ENCODE measurements around the gene KIF19. TPM values are rescaled to one million over a fixed set of nuclear protein-coding genes. Genes with fewer than 3 reads are reported as not detected.

The KIF19 gene
- total RNA-seq, 2 donors from 2014 or later, result 0.36 to 0.62 TPM

GRCh38 chr17:74297941-74298340, 28.1 kb upstream of the KIF19 start:
- Histone ChIP-seq H3K9me3 (no peaks in the 10 kb centered on the region), H3K4me3 (no peak overlapping the region), H3K36me3 (no peaks in the 10 kb centered on the region), H3K27me3 (replicated peaks; ENCODE audit: insufficient read depth) (no peaks in the 10 kb centered on the region), H3K4me1 (replicated peaks) (no peaks in the 10 kb centered on the region), H3K27ac (no peak overlapping the region)
- intact Hi-C loops (cut with DNase I), result loop anchor here (5.0 kb wide), 1 partner anchor 86 kb away; the partner anchor contains the start of gene TTYH2
- TF ChIP-seq POLR2A (IDR thresholded peaks at IDR 0.05), result no peak
- no peak for TF ChIP-seq CTCF (IDR thresholded peaks at IDR 0.05)
- no peak for TF ChIP-seq POLR2AphosphoS5 (IDR thresholded peaks at IDR 0.05)
- WGBS, result 66% methylated on average over 4 of the region's 4 CpGs
- no peak for DNase-seq (ENCODE audit: low spot score)

- Histone ChIP-seq H3K4me1 (replicated peaks) (no peaks in the 10 kb centered on the region), H3K36me3 (no peaks in the 10 kb centered on the region), H3K27me3 (replicated peaks; ENCODE audit: insufficient read depth) (no peaks in the 10 kb centered on the region), H3K9me3 (no peaks in the 10 kb centered on the region), H3K27ac (no peak overlapping the region), H3K4me3 (no peak overlapping the region)
- WGBS, result 79% methylated on average over 7 of the region's 7 CpGs
- TF ChIP-seq POLR2A (IDR thresholded peaks at IDR 0.05) (no peak), CTCF (IDR thresholded peaks at IDR 0.05) (no peak), POLR2AphosphoS5 (IDR thresholded peaks at IDR 0.05) (no peak)
- DNase-seq (ENCODE audit: low spot score), result no peak
- intact Hi-C loops (cut with DNase I), result loop anchor here (5.0 kb wide), 1 partner anchor 86 kb away; the partner anchor contains the start of gene TTYH2
Measured at GRCh38 chr17:74298778-74299177, 27.2 kb upstream of the KIF19 start.

GRCh38 chr17:74299226-74300009, 26.6 kb upstream of the KIF19 start:
- no peak for TF ChIP-seq POLR2AphosphoS5 (IDR thresholded peaks at IDR 0.05)
- TF ChIP-seq POLR2A (IDR thresholded peaks at IDR 0.05), result no peak
- TF ChIP-seq CTCF (IDR thresholded peaks at IDR 0.05), result no peak
- Histone ChIP-seq H3K36me3 (no peaks in the 10 kb centered on the region), H3K4me3 (no peak overlapping the region), H3K9me3 (no peaks in the 10 kb centered on the region), H3K4me1 (replicated peaks) (no peaks in the 10 kb centered on the region), H3K27me3 (replicated peaks; ENCODE audit: insufficient read depth) (no peaks in the 10 kb centered on the region), H3K27ac (no peak overlapping the region)
- intact Hi-C loops (cut with DNase I), result loop anchor here (5.0 kb wide), 1 partner anchor 87 kb away; the partner anchor contains the start of gene TTYH2
- no peak for DNase-seq (ENCODE audit: low spot score)
- 80% methylated on average over 11 of the region's 11 CpGs for WGBS

DNA sequence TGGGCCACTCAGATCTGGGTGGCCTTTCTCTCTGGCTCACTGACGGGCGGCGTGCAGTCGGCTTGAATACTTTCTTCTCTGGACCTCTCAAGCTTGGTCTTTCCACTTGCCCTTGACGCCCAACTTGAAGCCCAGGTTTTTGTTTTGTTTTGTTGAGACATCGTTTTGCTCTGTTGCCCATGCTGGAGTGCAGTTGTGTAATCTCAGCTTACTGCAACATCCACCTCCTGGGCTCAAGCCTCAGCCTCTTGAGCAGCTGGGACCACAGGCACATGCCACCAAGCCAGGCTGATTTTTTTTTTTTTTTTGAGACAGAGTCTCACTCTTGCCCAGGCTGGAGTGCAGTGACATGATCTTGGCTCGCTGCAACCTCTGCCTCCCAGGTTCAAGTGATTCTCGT, 22.7 kb upstream of the KIF19 start:
- Histone ChIP-seq H3K27me3 (replicated peaks; ENCODE audit: insufficient read depth) (no peaks in the 10 kb centered on the region), H3K36me3 (no peaks in the 10 kb centered on the region), H3K4me3 (no peak overlapping the region), H3K27ac (no peak overlapping the region), H3K9me3 (no peaks in the 10 kb centered on the region), H3K4me1 (replicated peaks) (no peaks in the 10 kb centered on the region)
- WGBS, result 94% methylated on average over 8 of the region's 8 CpGs
- DNase-seq (ENCODE audit: low spot score), result no peak
- intact Hi-C loops (cut with DNase I), result no loop called here
- TF ChIP-seq CTCF (IDR thresholded peaks at IDR 0.05), result no peak
- TF ChIP-seq POLR2A (IDR thresholded peaks at IDR 0.05), result no peak
- no peak for TF ChIP-seq POLR2AphosphoS5 (IDR thresholded peaks at IDR 0.05)

DNA sequence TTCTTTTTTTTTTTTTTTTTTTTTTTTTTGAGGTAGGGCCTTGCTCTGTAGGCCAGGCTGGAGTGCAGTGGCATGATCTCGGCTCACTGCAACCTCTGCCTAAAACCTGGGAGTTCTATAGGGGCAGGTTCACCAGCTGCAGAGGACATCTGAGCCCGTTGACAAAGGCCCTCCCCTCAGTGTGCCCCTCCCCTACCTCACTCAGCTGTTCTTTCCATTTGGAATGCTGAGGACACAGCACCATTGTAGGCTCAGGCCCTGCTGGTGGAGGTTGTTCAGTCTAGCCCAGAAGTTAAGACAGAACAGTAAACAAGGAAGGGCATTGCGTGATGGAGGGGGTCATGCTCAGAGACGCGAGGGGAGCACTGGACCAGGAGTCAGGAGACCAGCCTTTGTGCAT, 21.8 kb upstream of the KIF19 start:
- no peaks in the 10 kb centered on the region for H3K4me1 ChIP-seq (replicated peaks)
- no peaks in the 10 kb centered on the region for H3K36me3 ChIP-seq
- TF ChIP-seq POLR2A (IDR thresholded peaks at IDR 0.05) (no peak), CTCF (IDR thresholded peaks at IDR 0.05) (no peak), POLR2AphosphoS5 (IDR thresholded peaks at IDR 0.05) (no peak)
- no peak overlapping the region for H3K27ac ChIP-seq
- H3K9me3 ChIP-seq, result no peaks in the 10 kb centered on the region
- no peak overlapping the region for H3K4me3 ChIP-seq
- no peak for DNase-seq (ENCODE audit: low spot score)
- 82% methylated on average over 5 of the region's 5 CpGs for WGBS
- intact Hi-C loops (cut with DNase I), result no loop called here
- H3K27me3 ChIP-seq (replicated peaks; ENCODE audit: insufficient read depth), result no peaks in the 10 kb centered on the region
